ENCODE results near the gene TAF4B.

GRCh38 chr18:26414901-26415440 lies 188.7 kb downstream of the TAF4B start:
- TF ChIP-seq CTCF (IDR thresholded peaks at IDR 0.05; ENCODE audit: borderline replicate concordance, extremely low read depth, low read length, poor library complexity, severe bottlenecking) (no peak), EZH2 (IDR thresholded peaks at IDR 0.05; ENCODE audit: borderline replicate concordance, low read depth, low read length, severe bottlenecking) (no peak)
